Panc1 (cell line): ENCODE results near the gene GPNMB. TPM values are rescaled to one million over a fixed set of nuclear protein-coding genes. Genes with fewer than 3 reads are reported as not detected.

Experiments used
- ATAC-seq: fragments of 200-7000 bp; cut with Tn5 transposase; 2 replicates; pipeline ENCODE4 v1.9.1; 2020; ENCODE audit warnings: mild to moderate bottlenecking, moderate library complexity
- BruUV-seq: library from RNA; stranded (reverse); fragments of 400-500 nt; replicated peaks from 2 replicates; lab custom pipeline; 2021; lab: Mats Ljungman, UMichigan
- CTCF ChIA-PET: fragments of 300-600 bp; sonication (Branson Sonifier 250); formaldehyde crosslinking; loops from one replicate; lab custom pipeline; 2022; ENCODE audit warnings: antibody characterized with exemption; lab: Charles Lee
- POLR2A ChIA-PET: fragments of 300-600 bp; sonication (Branson Sonifier 250); formaldehyde crosslinking; loops from one replicate; lab custom pipeline; 2022; ENCODE audit warnings: antibody characterized with exemption; lab: Charles Lee
- DNase-seq: peaks from one replicate; pipeline ENCODE4 v3.0.0-alpha.2; 2010; ENCODE audit warnings: low read depth, low spot score
- H3K27ac ChIP-seq: 2 replicates; pipeline ENCODE4 v1.5.1; 2011; ENCODE audit warnings: mild to moderate bottlenecking, low read length, inconsistent platforms
- H3K27me3 ChIP-seq: fragments of 200-500 bp; sonication (Bioruptor generic); 2 replicates; pipeline ENCODE4 v1.6.0; 2014; ENCODE audit warnings: low read length, inconsistent platforms; ENCODE audit not compliant: control insufficient read depth, insufficient read depth
- H3K36me3 ChIP-seq: fragments of 200-500 bp; sonication (Bioruptor generic); 2 replicates; pipeline ENCODE4 v1.5.1; 2014; ENCODE audit warnings: inconsistent platforms, mild to moderate bottlenecking, low read length, moderate library complexity; ENCODE audit not compliant: control insufficient read depth, insufficient read depth
- H3K4me1 ChIP-seq: 2 replicates; pipeline ENCODE4 v1.5.1; 2011; ENCODE audit warnings: inconsistent platforms, mild to moderate bottlenecking, low read length, moderate library complexity; ENCODE audit not compliant: control insufficient read depth, insufficient read depth
- H3K4me3 ChIP-seq, 2 experiments: 2 replicates each; pipeline ENCODE4 v1.5.1; 2011 to 2012; ENCODE audit warnings: low read depth in 2 of 2, low read length in 2 of 2, mild to moderate bottlenecking in 2 of 2, inconsistent platforms in 1 of 2, moderate library complexity in 1 of 2
- H3K9me3 ChIP-seq: fragments of 200-500 bp; sonication (Bioruptor generic); 2 replicates; pipeline ENCODE4 v1.5.1; 2014; ENCODE audit warnings: low read depth, mild to moderate bottlenecking, inconsistent platforms, low read length, moderate library complexity; ENCODE audit not compliant: control insufficient read depth, insufficient read depth
- POLR2AphosphoS5 ChIP-seq: IDR thresholded peaks from 2 replicates; pipeline ENCODE4 v1.6.1; 2012; ENCODE audit warnings: mild to moderate bottlenecking, low read depth, low read length, moderate library complexity
- SIN3A ChIP-seq: IDR thresholded peaks from 2 replicates; pipeline ENCODE4 v1.6.1; 2012; ENCODE audit warnings: low read depth, mild to moderate bottlenecking, low read length, moderate library complexity, borderline replicate concordance; ENCODE audit not compliant: insufficient read depth
- TCF7L2 ChIP-seq: IDR thresholded peaks from 2 replicates; pipeline ENCODE4 v1.6.1; 2011; ENCODE audit warnings: mild to moderate bottlenecking, low read depth, low read length, inconsistent platforms
- in situ Hi-C: cut with HindIII; loops from 2 replicates; pipeline ENCODE4 v1.10.0; 2016; ENCODE audit warnings: low sequenced_read_pairs, low pct_unique_long_range_greater_than_20kb
- intact Hi-C: fragments of 100-400 bp; cut with micrococcal nuclease; formaldehyde crosslinking; loops from one replicate; pipeline ENCODE4 v1.10.0; 2022; ENCODE audit not compliant: unreplicated experiment
- total RNA-seq: library from RNA; stranded (reverse); gene quantifications from one replicate; pipeline ENCODE4 v1.2.1, GENCODE V29; 2021; ENCODE audit not compliant: unreplicated experiment
- TF ChIP-seq, protein P1 (sequence below): fragments of 450-650 bp; IDR thresholded peaks from 2 replicates; pipeline ENCODE4 v1.5.1; 2017; ENCODE audit warnings: mild to moderate bottlenecking
- TF ChIP-seq, protein P2 (sequence below), 2 experiments: IDR thresholded peaks; 2 replicates each; pipeline ENCODE4 v1.6.1; 2011 to 2012; ENCODE audit warnings: low read depth in 2 of 2, control low read depth in 1 of 2, low read length in 1 of 2, mild to moderate bottlenecking in 1 of 2, moderate library complexity in 1 of 2; ENCODE audit not compliant: insufficient read depth in 1 of 2

Gene GPNMB
- total RNA-seq, 1 experiment from 2014 or later, result 2.1 TPM

DNA sequence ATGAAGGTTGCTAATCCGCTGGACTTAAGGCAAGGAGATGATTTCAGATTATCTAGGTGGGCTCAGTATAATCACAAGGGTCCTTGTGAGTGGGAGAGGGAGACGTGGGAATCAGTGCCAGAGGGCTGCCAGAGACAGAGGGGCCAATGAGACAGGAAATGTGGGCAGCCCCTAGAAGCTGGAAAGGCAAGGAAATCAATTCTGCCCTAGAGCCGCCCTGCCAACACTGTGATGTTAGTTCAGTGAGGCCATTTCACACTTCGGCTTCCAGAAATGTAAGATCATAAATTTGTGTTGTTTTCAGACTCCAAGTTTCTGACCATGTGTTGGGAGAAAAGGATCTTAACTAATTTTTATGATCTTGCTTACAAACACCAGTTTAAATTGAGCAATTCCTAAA lies 3.6 kb upstream of the GPNMB start:
- BruUV-seq, result no TSS peak
- intact Hi-C loops (no loop called here), in situ Hi-C loops (no loop called here)
- ATAC-seq (no peak), DNase-seq (no peak)
- CTCF ChIA-PET, result no interaction called here
- peaks cover 5% of the 10 kb centered on the region; the same call in 1 of the 2 replicates for H3K4me1 ChIP-seq
- POLR2A ChIA-PET, result no interaction called here
- 0 out of 2 replicates have a peak, but pooled peaks cover 2% of the 10 kb centered on the region for H3K27me3 ChIP-seq
- no peaks in the 10 kb centered on the region for H3K36me3 ChIP-seq
- H3K4me3 ChIP-seq, result no peak overlapping the region
- no peak overlapping the region for H3K27ac ChIP-seq
- TF ChIP-seq, protein P1, sequence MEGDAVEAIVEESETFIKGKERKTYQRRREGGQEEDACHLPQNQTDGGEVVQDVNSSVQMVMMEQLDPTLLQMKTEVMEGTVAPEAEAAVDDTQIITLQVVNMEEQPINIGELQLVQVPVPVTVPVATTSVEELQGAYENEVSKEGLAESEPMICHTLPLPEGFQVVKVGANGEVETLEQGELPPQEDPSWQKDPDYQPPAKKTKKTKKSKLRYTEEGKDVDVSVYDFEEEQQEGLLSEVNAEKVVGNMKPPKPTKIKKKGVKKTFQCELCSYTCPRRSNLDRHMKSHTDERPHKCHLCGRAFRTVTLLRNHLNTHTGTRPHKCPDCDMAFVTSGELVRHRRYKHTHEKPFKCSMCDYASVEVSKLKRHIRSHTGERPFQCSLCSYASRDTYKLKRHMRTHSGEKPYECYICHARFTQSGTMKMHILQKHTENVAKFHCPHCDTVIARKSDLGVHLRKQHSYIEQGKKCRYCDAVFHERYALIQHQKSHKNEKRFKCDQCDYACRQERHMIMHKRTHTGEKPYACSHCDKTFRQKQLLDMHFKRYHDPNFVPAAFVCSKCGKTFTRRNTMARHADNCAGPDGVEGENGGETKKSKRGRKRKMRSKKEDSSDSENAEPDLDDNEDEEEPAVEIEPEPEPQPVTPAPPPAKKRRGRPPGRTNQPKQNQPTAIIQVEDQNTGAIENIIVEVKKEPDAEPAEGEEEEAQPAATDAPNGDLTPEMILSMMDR, result no peak
- TF ChIP-seq POLR2AphosphoS5, result no peak
- no peak for TF ChIP-seq TCF7L2
- TF ChIP-seq, protein P2, sequence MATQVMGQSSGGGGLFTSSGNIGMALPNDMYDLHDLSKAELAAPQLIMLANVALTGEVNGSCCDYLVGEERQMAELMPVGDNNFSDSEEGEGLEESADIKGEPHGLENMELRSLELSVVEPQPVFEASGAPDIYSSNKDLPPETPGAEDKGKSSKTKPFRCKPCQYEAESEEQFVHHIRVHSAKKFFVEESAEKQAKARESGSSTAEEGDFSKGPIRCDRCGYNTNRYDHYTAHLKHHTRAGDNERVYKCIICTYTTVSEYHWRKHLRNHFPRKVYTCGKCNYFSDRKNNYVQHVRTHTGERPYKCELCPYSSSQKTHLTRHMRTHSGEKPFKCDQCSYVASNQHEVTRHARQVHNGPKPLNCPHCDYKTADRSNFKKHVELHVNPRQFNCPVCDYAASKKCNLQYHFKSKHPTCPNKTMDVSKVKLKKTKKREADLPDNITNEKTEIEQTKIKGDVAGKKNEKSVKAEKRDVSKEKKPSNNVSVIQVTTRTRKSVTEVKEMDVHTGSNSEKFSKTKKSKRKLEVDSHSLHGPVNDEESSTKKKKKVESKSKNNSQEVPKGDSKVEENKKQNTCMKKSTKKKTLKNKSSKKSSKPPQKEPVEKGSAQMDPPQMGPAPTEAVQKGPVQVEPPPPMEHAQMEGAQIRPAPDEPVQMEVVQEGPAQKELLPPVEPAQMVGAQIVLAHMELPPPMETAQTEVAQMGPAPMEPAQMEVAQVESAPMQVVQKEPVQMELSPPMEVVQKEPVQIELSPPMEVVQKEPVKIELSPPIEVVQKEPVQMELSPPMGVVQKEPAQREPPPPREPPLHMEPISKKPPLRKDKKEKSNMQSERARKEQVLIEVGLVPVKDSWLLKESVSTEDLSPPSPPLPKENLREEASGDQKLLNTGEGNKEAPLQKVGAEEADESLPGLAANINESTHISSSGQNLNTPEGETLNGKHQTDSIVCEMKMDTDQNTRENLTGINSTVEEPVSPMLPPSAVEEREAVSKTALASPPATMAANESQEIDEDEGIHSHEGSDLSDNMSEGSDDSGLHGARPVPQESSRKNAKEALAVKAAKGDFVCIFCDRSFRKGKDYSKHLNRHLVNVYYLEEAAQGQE (IDR thresholded peaks at IDR 0.05; ENCODE audit: insufficient read depth in 1 of 2, low read depth in 2 of 2, low read length in 1 of 2), result no peak
- TF ChIP-seq SIN3A, result no peak
- no peaks in the 10 kb centered on the region for H3K9me3 ChIP-seq

DNA sequence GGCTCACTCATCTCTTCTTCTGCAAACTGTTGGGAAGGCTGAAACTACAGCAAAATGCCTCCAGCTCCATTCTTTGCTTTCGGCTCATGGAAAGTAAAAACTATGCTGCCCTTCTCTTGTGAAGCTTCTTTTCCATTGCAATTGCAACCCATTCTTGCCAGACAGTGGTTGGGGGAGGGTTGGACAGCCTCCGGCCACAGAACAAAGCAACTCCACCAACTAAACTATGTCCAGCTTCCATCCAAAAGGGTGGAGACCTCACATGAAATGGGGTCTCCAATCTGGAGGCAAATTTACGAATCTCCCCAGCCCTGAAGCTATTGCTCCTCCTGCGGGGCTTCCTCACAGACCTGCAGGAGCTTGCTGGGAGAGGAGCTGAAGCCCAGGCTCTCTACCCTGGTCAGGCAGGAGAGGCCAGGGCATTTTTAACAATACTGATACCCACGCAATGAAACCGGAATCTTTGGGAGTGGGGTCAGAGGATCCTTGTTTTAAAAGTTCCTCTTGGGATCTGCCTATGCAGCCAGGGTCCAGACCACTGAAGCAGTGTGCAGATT lies 549 bp downstream of the GPNMB start:
- POLR2A ChIA-PET, result no interaction called here
- H3K27me3 ChIP-seq, result peaks cover 5% of the 10 kb centered on the region; the same call in 1 of the 2 replicates
- 0 out of 2 replicates have a peak, but pooled peaks have one; percentile 14 for ATAC-seq
- no TSS peak for BruUV-seq
- no peak overlapping the region for H3K27ac ChIP-seq
- TF ChIP-seq TCF7L2 (no peak), POLR2AphosphoS5 (no peak), SIN3A (no peak)
- TF ChIP-seq, protein P2 (IDR thresholded peaks at IDR 0.05; ENCODE audit: insufficient read depth in 1 of 2, low read depth in 2 of 2, low read length in 1 of 2), result no peak
- TF ChIP-seq, protein P1, result no peak
- peaks cover 5% of the 10 kb centered on the region; the same call in 1 of the 2 replicates for H3K4me1 ChIP-seq
- H3K36me3 ChIP-seq, result no peaks in the 10 kb centered on the region
- H3K4me3 ChIP-seq, result peak overlapping the region in 1 of 2 experiments; percentile 2; a peak in 1 of 4 replicates
- DNase-seq, result no peak
- intact Hi-C loops, result no loop called here
- peaks cover 5% of the 10 kb centered on the region; the same call in 1 of the 2 replicates for H3K9me3 ChIP-seq
- CTCF ChIA-PET, result interaction anchor here (1.5 kb wide), 1 partner anchor 26 kb away, joined by 3 read pairs; no protein-coding TSS in a partner anchor
- in situ Hi-C loops, result no loop called here
